GM12878 (cell line): ENCODE results near the gene ARF5. TPM values are rescaled to one million over a fixed set of nuclear protein-coding genes. Genes with fewer than 3 reads are reported as not detected.

Experiments
- ATAC-seq: fragments of 200-7000 bp; cut with Tn5 transposase; 3 replicates; pipeline ENCODE4 v1.9.1; 2020; ENCODE audit warnings: mild to moderate bottlenecking, moderate library complexity
- BruUV-seq: library from RNA; stranded (reverse); fragments of 400-500 nt; replicated peaks from 2 replicates; lab custom pipeline; 2021; lab: Mats Ljungman, UMichigan
- CTCF ChIA-PET: fragments of 300-600 bp; sonication (Branson Sonifier 250); formaldehyde crosslinking; extraction: SDS; loops from one replicate; lab custom pipeline; 2021; ENCODE audit warnings: inconsistent platforms; lab: Yijun Ruan, JAX
- POLR2A ChIA-PET: fragments of 350-600 bp; formaldehyde crosslinking; extraction: SDS; loops from one replicate; lab custom pipeline; 2021; ENCODE audit warnings: inconsistent platforms; lab: Charles Lee
- RAD21 ChIA-PET: fragments of 300-600 bp; sonication (Branson Sonifier 250); formaldehyde crosslinking; loops from one replicate; lab custom pipeline; 2023; ENCODE audit warnings: antibody characterized with exemption; ENCODE audit not compliant: unreplicated experiment; lab: Charles Lee
- SMC1A ChIA-PET: fragments of 300-600 bp; sonication (Branson Sonifier 250); formaldehyde crosslinking; loops from one replicate; lab custom pipeline; 2023; ENCODE audit not compliant: unreplicated experiment, uncharacterized antibody; lab: Charles Lee
- DNase-seq: peaks from one replicate; pipeline ENCODE4 v3.0.0-alpha.2; 2011; ENCODE audit warnings: low read depth, low spot score
- FAIRE-seq: peaks from 3 replicates; lab custom pipeline; 2011; peaks lifted over from hg19 to GRCh38; lab: Jason Lieb, UNC
- H2AFZ ChIP-seq: 2 replicates; pipeline ENCODE4 v1.6.0; 2011; ENCODE audit warnings: low read depth, low read length, control low read depth; ENCODE audit not compliant: control insufficient read depth
- H3K27ac ChIP-seq: 2 replicates; pipeline ENCODE4 v1.5.1; 2011; ENCODE audit warnings: control low read depth; ENCODE audit not compliant: control insufficient read depth, insufficient read depth
- H3K27me3 ChIP-seq, 2 experiments: replicated peaks in 1 of 2; 2 replicates each; pipeline versions ENCODE4 v1.6.0 to v1.6.1; 2011; ENCODE audit warnings: low read length in 1 of 2; ENCODE audit not compliant: control insufficient read depth in 2 of 2, insufficient read depth in 2 of 2
- H3K36me3 ChIP-seq, 2 experiments: 2 replicates each; pipeline ENCODE4 v1.5.1; 2011; ENCODE audit warnings: low read length in 1 of 2; ENCODE audit not compliant: control insufficient read depth in 2 of 2, insufficient read depth in 2 of 2
- H3K4me1 ChIP-seq: 2 replicates; pipeline ENCODE4 v1.6.1; 2011; ENCODE audit warnings: mild to moderate bottlenecking, low read length, moderate library complexity, mixed read lengths; ENCODE audit not compliant: control insufficient read depth, insufficient read depth
- H3K4me2 ChIP-seq: 2 replicates; pipeline ENCODE4 v1.6.0; 2011; ENCODE audit warnings: control low read depth; ENCODE audit not compliant: control insufficient read depth, insufficient read depth
- H3K4me3 ChIP-seq: fragments of 200-600 bp; sonication (generic); 2 replicates; pipeline ENCODE4 v1.5.1; 2016
- H3K79me2 ChIP-seq: 2 replicates; pipeline ENCODE4 v1.6.0; 2011; ENCODE audit warnings: low read length; ENCODE audit not compliant: control insufficient read depth, insufficient read depth
- H3K9ac ChIP-seq: 2 replicates; pipeline ENCODE4 v1.8.0; 2011; ENCODE audit warnings: low read length, control low read depth, mixed read lengths; ENCODE audit not compliant: control insufficient read depth, insufficient read depth
- H3K9me3 ChIP-seq: replicated peaks from 3 replicates; pipeline ENCODE4 v1.5.1; 2011; ENCODE audit warnings: mild to moderate bottlenecking, low read length; ENCODE audit not compliant: control insufficient read depth, insufficient read depth
- H4K20me1 ChIP-seq: 2 replicates; pipeline ENCODE4 v1.6.0; 2011; ENCODE audit not compliant: control insufficient read depth, insufficient read depth
- BCL3 ChIP-seq: IDR thresholded peaks from 2 replicates; pipeline ENCODE4 v1.6.1; 2011; ENCODE audit warnings: borderline replicate concordance, low read depth, mild to moderate bottlenecking, moderate library complexity, low read length; ENCODE audit not compliant: insufficient read depth, poor library complexity, severe bottlenecking
- IRF5 ChIP-seq: fragments of 450-650 bp; IDR thresholded peaks from 2 replicates; pipeline ENCODE4 v1.6.1; 2017; ENCODE audit warnings: borderline replicate concordance
- KAT2A ChIP-seq: conservative IDR thresholded peaks from 2 replicates; pipeline ENCODE4 v1.6.1; 2011; ENCODE audit warnings: low read depth, low read length; ENCODE audit not compliant: control insufficient read depth
- MEF2A ChIP-seq: IDR thresholded peaks from 2 replicates; pipeline ENCODE4 v1.6.1; 2011; ENCODE audit warnings: low read depth, mild to moderate bottlenecking, low read length, moderate library complexity; ENCODE audit not compliant: insufficient read depth
- MEF2B ChIP-seq: fragments of 450-650 bp; IDR thresholded peaks from 2 replicates; pipeline ENCODE4 v1.6.1; 2018; ENCODE audit warnings: mild to moderate bottlenecking, moderate library complexity; ENCODE audit not compliant: partially characterized antibody, poor library complexity, severe bottlenecking
- POU2F2 ChIP-seq: IDR thresholded peaks from 3 replicates; pipeline ENCODE4 v1.6.1; 2011; ENCODE audit warnings: low read depth, mild to moderate bottlenecking, low read length, borderline replicate concordance
- RFX5 ChIP-seq: IDR thresholded peaks from 2 replicates; pipeline ENCODE4 v1.6.1; 2011; ENCODE audit warnings: low read depth, low read length, improper control_type of control experiment
- SKIL ChIP-seq: fragments of 450-650 bp; IDR thresholded peaks from 2 replicates; pipeline ENCODE4 v1.6.1; 2017; ENCODE audit warnings: mild to moderate bottlenecking, low read depth, inconsistent platforms; ENCODE audit not compliant: poor library complexity, severe bottlenecking
- SMARCA5 ChIP-seq: fragments of 450-650 bp; IDR thresholded peaks from 2 replicates; pipeline ENCODE4 v1.6.1; 2017; ENCODE audit warnings: mild to moderate bottlenecking
- TAF1 ChIP-seq: IDR thresholded peaks from 2 replicates; pipeline ENCODE4 v1.6.1; 2011; ENCODE audit warnings: mild to moderate bottlenecking, low read depth, low read length, borderline replicate concordance
- TCF3 ChIP-seq: IDR thresholded peaks from 2 replicates; pipeline ENCODE4 v1.6.1; 2012; ENCODE audit warnings: low read depth, mild to moderate bottlenecking, low read length, borderline replicate concordance; ENCODE audit not compliant: insufficient read depth
- ZNF274 ChIP-seq: IDR thresholded peaks from one replicate; pipeline ENCODE4 v1.8.0; 2011; ENCODE audit not compliant: insufficient read length, insufficient read depth
- ZNF622 ChIP-seq: fragments of 450-650 bp; IDR thresholded peaks from 2 replicates; pipeline ENCODE4 v1.6.1; 2017; ENCODE audit warnings: mild to moderate bottlenecking, inconsistent platforms
- WGBS: methylation state at CpG from one replicate; pipeline ENCODE4 v1.1.6; 2016; ENCODE audit warnings: low lambda C conversion rate; ENCODE audit not compliant: insufficient replicate concordance, insufficient coverage; ENCODE audit errors: missing lambda C conversion rate; 5-methylcytosine and 5-hydroxymethylcytosine counted together
- in situ Hi-C: fragments of 300-500 bp; cut with MboI; formaldehyde crosslinking; loops from 9 replicates; pipeline ENCODE4 v1.14.3; 2018; ENCODE audit warnings: mixed read lengths
- intact Hi-C: fragments of 100-400 bp; cut with micrococcal nuclease; formaldehyde crosslinking; loops from one replicate; pipeline ENCODE4 v1.14.2; 2022; ENCODE audit not compliant: unreplicated experiment
- polyA plus RNA-seq, 11 experiments: library from polyadenylated mRNA; depleted of rRNA in 4 of 11; unstranded in 6 of 11; stranded (reverse) in 5 of 11; fragments of >200 nt; fragmentation: Nextera tagmentation in 4 of 11; fragmentation: Illumina TruSeq in 1 of 11; extraction: Ambion mirVana in 4 of 11; extraction: Trizol in 1 of 11; gene quantifications; 1 replicate in 1 of 11; 2 replicates in 10 of 11; pipeline versions ENCODE4 v1.2.1 to v1.2.3, GENCODE V29; 2011 to 2016; ENCODE audit warnings: inconsistent platforms in 2 of 11, missing spikeins in 2 of 11, low read depth in 1 of 11
- total RNA-seq, 4 experiments: library from RNA; depleted of rRNA in 3 of 4; stranded (reverse); fragments of >200 nt in 3 of 4; fragmentation: Illumina TruSeq in 1 of 4; extraction: Trizol in 1 of 4; gene quantifications; 2 replicates each; pipeline versions ENCODE4 v1.2.1 to v1.2.3, GENCODE V29; 2013 to 2021

ARF5 gene
- total and polyA plus RNA-seq, 10 of the 15 experiments (the other 5 are each of a cell fraction or from before 2014, with no cell fraction given) = 11.0 to 210 (median 131) TPM

GRCh38 chr7:127571741-127572505, 16.3 kb upstream of the ARF5 start:
- Histone ChIP-seq H3K4me1 (no peaks in the 10 kb centered on the region), H3K4me2 (no peak overlapping the region), H3K27me3 (no peaks in the 10 kb centered on the region), H3K4me3 (no peak overlapping the region), H3K27ac (no peak overlapping the region)
- POLR2A ChIA-PET = interaction anchor here (0.5 to 2.2 kb wide), 2 partner anchors 9 to 84 kb away, joined by 3 to 6 read pairs; no protein-coding TSS in a partner anchor
- CTCF ChIA-PET = no interaction called here
- intact Hi-C loops = no loop called here
- no TSS peak for BruUV-seq
- in situ Hi-C loops = no loop called here
- ATAC-seq = no peak
- SMC1A ChIA-PET = interaction anchor here (1.5 kb wide), 1 partner anchor 9 kb away, joined by 4 read pairs; no protein-coding TSS in a partner anchor
- TF ChIP-seq TCF3 = no peak
- TF ChIP-seq ZNF622 = no peak
- TF ChIP-seq MEF2B = no peak
- no peak for TF ChIP-seq SKIL
- no peak for TF ChIP-seq MEF2A
- no peak for TF ChIP-seq TAF1
- no peak for TF ChIP-seq POU2F2
- no peak for TF ChIP-seq BCL3
- TF ChIP-seq IRF5 = no peak
- no peak for TF ChIP-seq SMARCA5
- TF ChIP-seq RFX5 = no peak
- no peak for TF ChIP-seq ZNF274
- no peak for TF ChIP-seq KAT2A
- TF ChIP-seq, all 136 proteins: peak for 0
- WGBS = 62% methylated on average over 3 of the region's 3 CpGs
- Histone ChIP-seq H3K36me3 (no peaks in the 10 kb centered on the region), H3K9me3 (no peaks in the 10 kb centered on the region), H3K9ac (no peak overlapping the region), H3K79me2 (no peaks in the 10 kb centered on the region), H2AFZ (no peak overlapping the region), H4K20me1 (no peaks in the 10 kb centered on the region; the same call in 1 of the 2 replicates)
- RAD21 ChIA-PET = no interaction called here
- FAIRE-seq = no peak
- DNase-seq = no peak
